Inflammatory macrophage (primary cell): ENCODE measurements around the gene ACY1.

Source experiments
- DNase-seq, 2 donors: peaks; one replicate each; pipeline ENCODE4 v3.0.0-alpha.2; 2020 to 2022

Gene ACY1

DNA sequence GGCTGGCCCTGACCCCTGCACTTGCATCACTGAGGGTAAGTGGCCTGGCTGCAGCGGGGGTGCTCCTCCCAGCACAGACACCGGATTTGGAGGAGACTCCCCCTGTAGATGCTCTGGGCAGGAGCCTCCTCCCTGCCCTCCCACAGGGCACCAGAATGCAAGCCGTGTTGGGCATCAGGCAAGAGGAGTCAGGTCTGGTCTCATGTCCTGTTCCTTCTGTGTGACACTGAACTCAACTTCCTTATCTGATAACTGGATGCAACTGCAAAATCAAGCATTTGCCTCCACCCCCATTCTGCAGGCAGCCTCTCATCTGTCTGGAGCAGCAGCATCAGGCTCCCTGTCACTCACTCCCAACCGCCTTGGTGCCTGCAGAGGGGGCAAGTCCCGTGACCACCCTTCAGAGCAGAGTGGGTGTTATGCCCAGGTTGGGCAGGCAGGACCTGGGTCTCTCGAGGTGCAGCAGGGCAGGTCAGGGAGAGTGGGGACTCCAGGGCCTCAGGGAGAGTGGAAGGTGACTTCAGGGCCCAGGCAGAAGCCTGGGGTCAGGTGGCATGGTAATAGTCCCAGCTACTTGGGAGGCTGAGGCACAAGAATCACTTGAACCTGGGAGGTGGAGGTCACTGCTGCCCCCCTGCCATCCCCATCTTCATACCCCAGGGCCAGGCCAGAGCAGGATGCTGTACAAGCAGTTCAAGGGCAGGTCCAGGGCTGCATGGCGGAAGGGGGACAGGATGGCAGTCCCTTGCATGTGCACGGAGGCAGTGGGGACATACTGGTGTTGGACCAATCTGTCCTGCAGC is 22.9 kb downstream of the ACY1 start:
- peak; percentile 51 to 82 for DNase-seq

- no peak for DNase-seq
Measured at GRCh38 chr3:52006820-52007133, 23.4 kb downstream of the ACY1 start.

DNA sequence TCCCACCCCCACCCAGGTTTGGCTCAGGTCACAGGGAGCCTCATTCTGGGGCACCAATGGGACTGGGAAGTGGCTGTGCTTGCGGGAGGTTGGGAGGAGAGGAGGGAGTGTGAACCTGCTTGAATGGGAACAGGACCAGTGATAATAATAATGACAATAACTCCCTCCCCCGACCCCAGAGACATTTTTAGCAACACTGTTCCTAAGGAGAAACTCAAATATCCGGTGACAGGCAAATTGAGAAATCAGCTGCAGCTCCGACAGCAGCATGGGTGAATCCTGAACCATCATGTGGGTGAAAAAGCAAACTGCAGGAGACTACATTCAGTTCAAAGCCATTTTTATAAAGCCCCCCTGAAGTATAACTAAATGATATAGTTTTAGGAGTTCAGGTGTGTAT is 24.0 kb downstream of the ACY1 start:
- no peak for DNase-seq

DNA sequence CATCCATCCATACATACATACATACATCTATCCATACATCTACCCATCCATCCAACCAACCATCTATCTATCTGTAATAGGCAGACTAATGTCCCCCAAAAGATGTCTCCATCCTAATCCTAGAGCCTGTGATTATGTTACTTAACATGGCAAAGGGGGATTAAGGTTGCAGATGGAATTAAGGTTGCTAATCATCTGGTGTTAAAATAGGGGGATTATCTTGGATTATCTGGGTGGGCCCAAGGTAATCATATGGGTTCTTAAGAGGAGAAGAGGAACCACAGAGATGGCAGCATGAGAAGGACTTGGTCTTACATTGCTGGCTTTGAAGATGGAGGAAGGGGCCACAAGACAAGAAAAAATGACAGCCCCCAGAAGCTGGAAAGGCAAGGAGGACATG is 27.1 kb downstream of the ACY1 start:
- no peak for DNase-seq

DNA sequence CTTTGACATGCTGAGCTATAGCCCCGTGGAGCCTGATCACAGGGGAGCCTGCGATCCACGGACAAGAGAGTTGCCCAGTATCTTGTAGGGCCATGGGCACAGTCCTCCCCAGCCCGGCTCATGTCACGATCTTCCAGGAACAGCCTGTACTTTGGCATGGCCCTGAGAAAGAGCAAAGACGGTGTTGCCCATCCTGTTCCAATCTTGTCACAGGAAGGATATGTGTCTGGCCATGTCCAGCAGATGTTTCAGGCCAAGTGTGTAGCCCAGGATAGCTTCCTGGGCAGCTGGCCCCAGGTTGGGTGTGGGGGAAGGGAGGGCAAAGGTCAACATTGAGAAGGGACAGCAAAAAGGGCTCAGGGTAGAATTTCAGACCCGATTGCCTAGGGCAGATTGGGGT is 29.4 kb downstream of the ACY1 start:
- DNase-seq: no peak

DNA sequence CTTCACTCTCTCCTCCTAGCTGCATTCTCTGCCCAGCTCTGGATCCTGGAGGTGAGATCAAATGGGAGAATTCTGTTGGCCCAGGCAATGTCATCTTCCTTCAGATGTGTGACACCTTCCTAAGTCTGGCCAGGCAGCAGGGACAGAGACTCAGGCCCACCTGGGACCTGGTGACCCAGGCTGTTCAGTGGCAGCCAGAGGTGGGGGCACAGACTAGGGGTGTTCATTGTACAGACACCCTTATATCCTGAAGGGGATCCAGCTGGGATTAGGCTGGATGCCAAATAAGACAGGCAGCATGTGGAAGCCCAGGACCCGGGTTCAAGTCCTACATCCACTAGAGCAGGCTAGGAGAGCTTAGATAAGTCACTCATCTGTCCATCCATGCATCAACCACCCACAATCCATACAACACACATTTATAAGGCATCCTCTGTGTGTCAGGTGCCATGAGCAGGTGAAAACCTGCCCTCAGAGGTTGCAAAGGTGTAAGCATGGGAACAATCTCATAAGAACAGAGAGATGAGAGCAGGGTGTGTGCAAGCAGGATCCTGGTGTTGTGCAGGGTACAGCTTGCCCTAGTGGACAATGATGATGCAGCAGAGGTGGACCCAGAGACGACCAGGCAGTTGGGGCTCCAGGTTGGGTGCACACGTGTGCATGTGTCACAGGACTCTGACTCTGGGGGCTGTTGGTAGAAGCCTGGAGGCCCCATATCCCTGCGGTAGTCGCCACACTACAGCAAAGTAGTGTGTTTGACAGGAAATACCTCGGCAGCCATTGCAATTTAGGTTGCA is 30.7 kb downstream of the ACY1 start:
- no peak for DNase-seq

GRCh38 chr3:52014613-52015012 is 31.3 kb downstream of the ACY1 start:
- DNase-seq: no peak

- DNase-seq: no peak
Measured at GRCh38 chr3:52015438-52016228, 32.3 kb downstream of the ACY1 start.

DNA sequence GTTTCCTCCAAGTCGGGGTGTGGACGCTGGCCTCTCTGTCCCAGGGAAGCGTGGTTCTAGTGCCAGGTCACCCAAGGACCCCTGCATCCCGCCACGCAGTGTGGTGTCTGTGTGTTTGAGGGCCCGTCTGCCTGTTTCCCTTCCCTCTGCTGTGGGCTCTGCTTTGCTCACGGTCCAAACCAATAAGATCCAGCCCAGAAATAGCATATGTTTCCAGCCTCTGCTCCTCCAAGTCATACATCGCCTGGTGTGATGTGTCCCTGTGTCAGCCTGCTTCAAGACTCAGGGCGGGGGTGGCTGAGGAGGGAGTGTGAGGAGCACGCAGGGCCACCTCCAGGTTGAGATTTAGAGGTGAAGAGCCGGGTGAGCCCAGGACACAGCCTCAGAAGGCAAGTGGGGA is 34.3 kb downstream of the ACY1 start:
- no peak for DNase-seq

- DNase-seq: no peak
Measured at GRCh38 chr3:52018319-52019000, 35.1 kb downstream of the ACY1 start.

DNA sequence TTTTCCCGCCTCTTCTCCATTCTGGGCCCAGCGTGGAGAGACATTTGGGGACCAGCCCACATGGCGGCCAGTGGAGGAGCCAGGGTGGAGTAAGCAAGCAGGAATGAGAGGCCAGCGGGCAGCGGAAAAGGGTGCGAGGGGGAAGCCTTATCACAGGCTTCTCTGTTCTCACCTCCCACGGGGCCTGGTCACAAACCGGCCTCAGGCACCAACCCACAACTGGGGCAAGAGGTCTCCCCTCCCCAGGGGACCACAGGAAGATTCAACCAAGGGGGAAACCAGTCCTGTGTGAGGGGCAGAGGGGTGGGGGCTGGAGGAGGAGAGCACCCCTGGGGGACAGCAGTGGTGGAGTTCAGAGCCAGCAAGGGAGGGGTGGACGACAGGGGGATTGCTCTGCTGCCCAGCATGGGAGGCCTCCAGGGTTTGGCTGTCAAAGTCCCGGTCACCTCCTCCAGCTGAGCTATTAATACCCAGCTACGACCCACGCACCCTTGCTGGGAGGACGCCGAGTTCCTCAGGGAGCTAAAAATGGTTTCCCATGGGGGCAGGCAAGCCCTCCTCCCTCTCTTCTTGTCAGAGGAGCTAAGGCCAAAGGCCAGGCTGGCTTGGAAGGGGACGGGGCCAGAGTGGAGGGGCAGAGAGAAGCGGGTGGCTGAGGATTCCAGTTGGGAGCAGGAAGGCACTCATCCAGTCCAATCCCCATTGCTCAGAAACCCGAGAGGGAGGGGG is 36.2 kb downstream of the ACY1 start:
- peak in 1 of 2 donors; percentile 44 for DNase-seq

GRCh38 chr3:52020796-52021195 is 37.5 kb downstream of the ACY1 start:
- DNase-seq: no peak

DNA sequence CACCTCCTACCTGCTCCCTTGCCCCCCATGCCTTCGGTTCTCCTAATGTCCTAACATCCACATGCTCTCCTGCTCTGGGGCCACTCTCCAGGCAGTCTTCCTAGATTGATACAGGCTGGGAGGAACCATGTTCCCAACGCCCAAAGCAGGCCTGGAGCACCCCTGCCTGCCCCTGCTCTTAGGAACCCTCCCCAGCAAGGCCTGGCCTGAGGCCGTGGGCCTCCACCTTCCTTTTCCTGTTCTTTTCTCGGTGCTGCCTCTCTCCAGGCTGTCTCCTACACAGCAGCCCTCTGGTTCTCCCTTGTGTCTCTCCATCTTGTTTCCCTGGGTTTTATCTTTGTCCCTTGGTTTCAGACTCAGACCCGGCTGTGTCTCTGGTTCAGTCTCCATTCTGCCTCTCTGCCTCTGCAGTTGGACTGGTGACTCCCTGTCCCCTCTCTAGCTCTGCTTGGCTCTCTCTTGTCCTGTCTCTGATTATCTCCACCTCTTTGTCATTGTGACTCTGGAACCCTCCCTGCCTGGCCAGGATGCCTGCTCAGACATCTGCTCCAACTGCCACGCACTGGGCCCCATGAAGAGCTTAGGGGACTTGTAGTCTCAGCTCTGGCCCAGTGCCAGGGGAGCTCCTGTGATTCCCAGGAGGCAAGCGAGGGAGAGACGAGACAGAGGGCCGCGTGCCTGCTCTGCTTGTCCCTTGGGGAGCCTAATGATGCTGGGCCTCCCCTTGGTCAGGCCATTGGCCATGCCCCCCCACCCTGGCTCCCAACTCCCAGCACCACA is 38.3 kb downstream of the ACY1 start:
- DNase-seq: no peak

DNA sequence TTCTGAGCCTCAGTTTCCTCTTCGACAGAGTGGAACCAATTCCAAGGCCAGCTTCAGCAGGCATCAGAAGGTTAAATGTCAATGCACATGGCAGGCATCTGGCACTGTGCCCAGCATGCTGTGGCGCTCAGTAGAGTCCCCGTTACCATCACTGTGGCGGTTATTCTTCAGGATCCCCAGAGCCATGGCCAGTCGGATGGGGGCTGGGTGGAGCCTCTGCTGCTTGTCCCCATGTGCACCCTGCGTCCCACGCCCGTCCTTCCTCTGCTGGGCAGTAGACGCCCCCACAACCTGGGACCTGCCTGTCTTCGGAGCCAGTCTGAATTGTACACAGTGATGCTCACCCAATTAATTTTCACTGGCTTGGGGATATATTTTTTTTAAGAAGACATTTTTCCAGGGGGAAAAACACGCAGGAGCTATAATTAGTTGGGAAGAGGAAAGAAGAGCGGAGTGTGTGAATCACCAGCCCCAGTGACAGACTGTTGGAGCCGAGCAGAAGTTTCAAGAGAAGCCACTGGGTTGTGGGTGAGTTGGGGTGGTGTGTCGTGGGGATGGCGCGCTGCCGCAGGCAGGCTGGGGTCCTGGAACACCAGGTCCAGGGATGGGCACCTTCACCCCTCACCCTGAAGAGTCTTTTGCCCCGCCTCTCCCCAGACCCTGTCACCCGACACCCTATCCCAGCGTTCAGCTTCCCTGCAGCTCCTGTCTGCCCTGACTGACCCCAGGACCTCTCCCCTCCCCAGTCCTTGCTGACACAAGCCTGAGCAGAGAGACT is 39.2 kb downstream of the ACY1 start:
- DNase-seq: no peak

- DNase-seq: no peak
Measured at GRCh38 chr3:52023101-52023770, 39.9 kb downstream of the ACY1 start.

- no peak for DNase-seq
Measured at GRCh38 chr3:52023860-52024764, 40.8 kb downstream of the ACY1 start.

DNA sequence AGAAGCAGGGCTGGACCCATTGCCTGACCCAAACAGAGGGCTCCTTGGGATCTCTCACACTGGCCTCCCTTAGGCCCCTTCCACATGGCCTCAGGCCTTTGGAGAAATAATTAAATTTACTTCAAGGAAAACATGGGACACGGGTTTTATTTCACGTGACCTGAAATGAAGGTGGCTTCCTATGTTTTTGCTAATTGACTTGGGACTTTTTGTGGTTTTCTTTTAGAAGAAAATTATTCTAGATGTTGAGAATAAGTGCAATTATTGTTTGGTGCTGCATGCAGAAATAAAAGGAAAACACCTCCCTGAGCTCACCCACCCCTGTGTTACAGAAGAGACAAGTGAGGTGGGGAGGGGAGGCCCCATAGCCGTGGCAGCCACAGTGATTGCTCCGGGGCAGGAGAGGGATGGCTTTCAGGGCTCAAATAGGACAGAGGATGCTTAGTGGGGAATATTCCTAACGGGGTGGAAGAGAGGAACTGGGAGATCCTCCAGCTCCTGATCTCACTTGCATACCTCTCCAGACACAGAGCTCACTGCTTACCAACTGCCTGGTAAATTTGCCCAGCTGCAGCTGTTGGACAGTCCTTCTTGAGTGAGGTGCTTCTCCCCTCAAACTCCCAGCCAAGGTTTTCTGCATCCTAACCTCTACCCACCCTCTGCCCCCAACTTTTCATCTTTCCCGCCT is 41.6 kb downstream of the ACY1 start:
- DNase-seq: no peak

GRCh38 chr3:52025453-52025852 is 42.1 kb downstream of the ACY1 start:
- DNase-seq: no peak
